ENCODE data around the gene CRB2. TPM values are rescaled to one million over a fixed set of nuclear protein-coding genes. Genes with fewer than 3 reads are reported as not detected.

The CRB2 gene
- polyA plus RNA-seq, 4 donors: 0.06 to 0.47 TPM; not detected in 2

DNA sequence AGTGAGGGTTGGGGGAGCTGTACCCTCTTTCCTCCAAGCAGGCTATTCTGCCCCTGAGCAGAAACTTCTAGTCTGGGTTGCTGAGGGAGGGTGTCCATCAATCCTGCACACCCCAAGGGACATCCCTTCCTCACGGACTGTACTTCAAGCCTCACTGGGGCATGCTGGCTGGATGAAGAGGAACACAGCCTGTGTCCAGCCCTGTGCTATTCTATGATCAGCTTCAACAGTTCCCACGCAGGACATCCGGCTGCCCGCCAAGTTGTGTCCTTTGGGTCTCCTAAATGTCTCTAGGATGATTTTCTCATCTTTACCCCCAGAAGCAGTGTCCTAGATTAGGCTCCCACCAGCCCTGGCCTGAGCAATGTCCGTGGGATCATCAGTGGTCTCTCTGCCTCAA lies 68.1 kb downstream of the CRB2 start:
- no peaks in the 10 kb centered on the region for H3K27me3 ChIP-seq (ENCODE audit: control insufficient read depth in 3 of 3, insufficient read depth in 3 of 3, low read length in 3 of 3)
- H3K36me3 ChIP-seq (ENCODE audit: control insufficient read depth in 3 of 3, insufficient read depth in 2 of 3, low read depth in 1 of 3, low read length in 3 of 3): peaks cover 6 to 77% (median 16%) of the 10 kb centered on the region in 3 donors
- no peak for DNase-seq

DNA sequence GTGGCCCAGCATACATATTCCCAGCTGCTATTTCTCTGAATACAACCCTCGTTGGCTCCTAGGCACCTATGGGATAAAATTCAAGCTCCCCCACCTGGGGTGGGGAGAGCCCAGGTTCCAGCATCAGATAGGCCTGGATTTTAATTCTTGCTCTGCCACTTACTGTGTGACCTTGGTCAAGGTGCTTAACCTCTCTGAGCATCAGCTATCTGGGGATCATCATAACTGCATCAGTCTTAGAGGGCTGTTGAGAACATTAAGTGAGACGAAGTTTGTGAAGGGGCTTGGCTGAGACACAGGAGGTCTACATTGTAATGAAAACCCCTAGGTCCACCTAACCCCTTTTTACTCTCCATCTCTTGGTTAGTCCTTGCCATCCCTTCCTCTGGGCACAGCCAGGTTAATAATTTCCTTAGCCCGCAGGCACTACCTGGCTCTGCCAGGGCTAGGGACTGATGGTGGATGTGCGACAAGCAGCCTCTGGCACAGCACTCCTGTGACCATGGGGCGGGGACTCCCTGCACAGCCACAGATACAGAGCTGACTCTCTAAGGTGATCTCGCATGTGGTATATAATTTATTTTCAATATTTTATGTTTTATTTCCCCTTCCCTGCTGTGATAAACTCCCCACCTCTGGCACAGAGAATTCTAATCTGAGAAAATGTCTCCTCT lies 68.7 kb downstream of the CRB2 start:
- 85 to 91% (median 90%) methylated on average over 6 of the region's 6 CpGs for WGBS, 3 donors

More for the DNA sequence above, 68.1 kb downstream of the CRB2 start:
- H3K27ac ChIP-seq (ENCODE audit: low read depth in 1 of 3, low read length in 2 of 3): no peak overlapping the region
- H3K9me3 ChIP-seq (ENCODE audit: control insufficient read depth in 2 of 2, insufficient read depth in 1 of 2, low read depth in 1 of 2, low read length in 1 of 2): peaks cover 0 to 2% of the 10 kb centered on the region in 2 donors
- H3K4me3 ChIP-seq (ENCODE audit: low read depth in 1 of 3, low read length in 3 of 3): no peak overlapping the region
- no peak for FAIRE-seq
- no peaks in the 10 kb centered on the region for H3K4me1 ChIP-seq (ENCODE audit: control insufficient read depth in 3 of 3, insufficient read depth in 2 of 3, low read depth in 1 of 3, low read length in 2 of 3)
- 92 to 93% (median 93%) methylated on average over 5 of the region's 5 CpGs for WGBS, 3 donors

DNA sequence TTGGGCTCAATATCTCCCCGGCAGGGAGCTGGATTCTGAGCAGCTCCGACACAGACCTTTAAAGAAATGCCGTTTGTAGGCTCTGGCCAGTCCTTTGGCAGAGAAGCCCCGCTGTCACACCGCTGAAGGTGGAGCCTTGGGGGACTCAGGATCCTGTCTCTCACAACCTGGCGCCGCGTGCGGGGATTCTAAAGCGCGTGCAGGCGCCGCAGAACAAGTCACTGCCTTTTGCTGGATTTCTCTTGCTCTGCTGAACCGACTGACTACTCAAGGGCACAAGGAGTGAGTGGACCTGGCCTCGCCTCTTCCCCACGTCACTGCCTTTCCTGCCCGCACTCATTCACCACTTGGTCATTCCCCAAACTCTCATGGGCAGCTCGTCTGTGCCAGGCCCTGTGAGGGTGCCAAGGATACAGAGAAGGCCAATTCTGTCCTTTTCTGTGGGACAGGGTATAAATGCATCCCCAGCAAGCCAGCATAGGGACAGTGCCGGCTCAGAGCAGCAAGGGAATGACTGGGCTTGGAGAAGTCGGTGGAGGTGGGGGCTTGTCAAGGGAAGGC lies 69.3 kb downstream of the CRB2 start:
- FAIRE-seq (no peak), DNase-seq (no peak)
- no peaks in the 10 kb centered on the region for H3K4me1 ChIP-seq (ENCODE audit: control insufficient read depth in 3 of 3, insufficient read depth in 2 of 3, low read depth in 1 of 3, low read length in 2 of 3)
- no peak overlapping the region for H3K27ac ChIP-seq (ENCODE audit: low read depth in 1 of 3, low read length in 2 of 3)
- no peaks in the 10 kb centered on the region for H3K27me3 ChIP-seq (ENCODE audit: control insufficient read depth in 3 of 3, insufficient read depth in 3 of 3, low read length in 3 of 3)
- H3K36me3 ChIP-seq (ENCODE audit: control insufficient read depth in 3 of 3, insufficient read depth in 2 of 3, low read depth in 1 of 3, low read length in 3 of 3): peaks cover 0 to 67% (median 16%) of the 10 kb centered on the region in 3 donors
- H3K4me3 ChIP-seq (ENCODE audit: low read depth in 1 of 3, low read length in 3 of 3): no peak overlapping the region
- WGBS, 3 donors: 92 to 96% (median 94%) methylated on average over 20 of the region's 20 CpGs
- peaks cover 0 to 4% of the 10 kb centered on the region in 2 donors for H3K9me3 ChIP-seq (ENCODE audit: control insufficient read depth in 2 of 2, insufficient read depth in 1 of 2, low read depth in 1 of 2, low read length in 1 of 2)

More for the DNA sequence above, 68.7 kb downstream of the CRB2 start:
- no peaks in the 10 kb centered on the region for H3K4me1 ChIP-seq (ENCODE audit: control insufficient read depth in 3 of 3, insufficient read depth in 2 of 3, low read depth in 1 of 3, low read length in 2 of 3)
- H3K27me3 ChIP-seq (ENCODE audit: control insufficient read depth in 3 of 3, insufficient read depth in 3 of 3, low read length in 3 of 3): no peaks in the 10 kb centered on the region
- FAIRE-seq (no peak), DNase-seq (no peak)
- H3K9me3 ChIP-seq (ENCODE audit: control insufficient read depth in 2 of 2, insufficient read depth in 1 of 2, low read depth in 1 of 2, low read length in 1 of 2): peaks cover 0 to 4% of the 10 kb centered on the region in 2 donors
- H3K36me3 ChIP-seq (ENCODE audit: control insufficient read depth in 3 of 3, insufficient read depth in 2 of 3, low read depth in 1 of 3, low read length in 3 of 3): peaks cover 6 to 74% (median 16%) of the 10 kb centered on the region in 3 donors
- H3K27ac ChIP-seq (ENCODE audit: low read depth in 1 of 3, low read length in 2 of 3): no peak overlapping the region
- no peak overlapping the region for H3K4me3 ChIP-seq (ENCODE audit: low read depth in 1 of 3, low read length in 3 of 3)

DNA sequence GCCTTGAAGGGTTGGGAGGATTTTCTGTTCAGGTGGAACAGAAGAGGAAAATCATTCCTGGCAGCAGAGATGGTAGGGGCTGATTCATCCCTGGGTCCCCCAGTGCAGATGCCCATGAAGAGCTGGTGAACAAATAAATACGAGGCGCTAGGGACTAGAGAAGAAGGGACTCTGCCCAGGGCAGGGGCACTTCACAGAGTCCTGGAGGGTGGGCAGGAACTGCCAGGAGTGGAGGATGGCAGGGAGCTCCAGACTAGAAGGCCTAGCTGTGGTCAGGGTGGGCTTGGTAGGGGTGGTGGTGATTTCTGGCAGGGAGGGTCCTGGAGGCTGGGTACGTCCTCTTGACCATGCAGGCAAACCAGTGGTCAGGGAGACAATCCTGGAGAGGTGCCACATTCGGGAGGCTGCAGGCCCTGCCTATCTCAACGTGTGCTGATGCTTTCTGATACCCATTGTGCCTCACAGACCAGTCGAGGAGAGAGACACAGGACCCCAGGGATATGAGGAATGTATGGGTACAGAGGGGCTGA lies 69.9 kb downstream of the CRB2 start:
- DNase-seq (no peak), FAIRE-seq (no peak)
- Histone ChIP-seq H3K27me3 (ENCODE audit: control insufficient read depth in 3 of 3, insufficient read depth in 3 of 3, low read length in 3 of 3) (no peaks in the 10 kb centered on the region), H3K4me1 (ENCODE audit: control insufficient read depth in 3 of 3, insufficient read depth in 2 of 3, low read depth in 1 of 3, low read length in 2 of 3) (no peaks in the 10 kb centered on the region), H3K9me3 (ENCODE audit: control insufficient read depth in 2 of 2, insufficient read depth in 1 of 2, low read depth in 1 of 2, low read length in 1 of 2) (peaks cover 0 to 4% of the 10 kb centered on the region in 2 donors), H3K36me3 (ENCODE audit: control insufficient read depth in 3 of 3, insufficient read depth in 2 of 3, low read depth in 1 of 3, low read length in 3 of 3) (peaks cover 0 to 67% (median 16%) of the 10 kb centered on the region in 3 donors), H3K4me3 (ENCODE audit: low read depth in 1 of 3, low read length in 3 of 3) (no peak overlapping the region), H3K27ac (ENCODE audit: low read depth in 1 of 3, low read length in 2 of 3) (no peak overlapping the region)
- 84 to 92% (median 90%) methylated on average over 6 of the region's 6 CpGs for WGBS, 3 donors

DNA sequence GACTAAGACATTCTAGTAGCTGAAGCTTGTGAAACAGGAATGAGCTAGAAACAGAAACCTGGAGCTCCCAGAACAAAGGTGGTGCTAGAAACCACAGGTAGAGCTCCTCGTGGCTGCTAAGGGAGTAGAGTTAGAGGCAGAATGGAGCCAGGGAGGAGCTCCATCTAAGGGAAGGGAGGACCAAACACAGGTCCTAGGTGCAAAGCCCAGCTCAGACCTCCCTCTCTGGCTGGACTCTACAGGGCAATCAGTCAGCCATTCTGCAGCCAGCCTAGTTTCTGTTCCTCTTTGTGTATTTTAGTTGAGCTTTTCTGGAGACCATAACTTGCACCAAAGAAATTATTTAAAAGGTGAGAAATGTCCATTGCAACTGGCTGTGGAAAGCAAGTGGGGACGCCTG lies 70.4 kb downstream of the CRB2 start:
- WGBS, 3 donors: 54 to 68% (median 66%) methylated on average over 2 of the region's 2 CpGs
- Histone ChIP-seq H3K27me3 (ENCODE audit: control insufficient read depth in 3 of 3, insufficient read depth in 3 of 3, low read length in 3 of 3) (no peaks in the 10 kb centered on the region), H3K4me3 (ENCODE audit: low read depth in 1 of 3, low read length in 3 of 3) (no peak overlapping the region), H3K36me3 (ENCODE audit: control insufficient read depth in 3 of 3, insufficient read depth in 2 of 3, low read depth in 1 of 3, low read length in 3 of 3) (peaks cover 0 to 65% (median 14%) of the 10 kb centered on the region in 3 donors), H3K27ac (ENCODE audit: low read depth in 1 of 3, low read length in 2 of 3) (no peak overlapping the region), H3K4me1 (ENCODE audit: control insufficient read depth in 3 of 3, insufficient read depth in 2 of 3, low read depth in 1 of 3, low read length in 2 of 3) (no peaks in the 10 kb centered on the region), H3K9me3 (ENCODE audit: control insufficient read depth in 2 of 2, insufficient read depth in 1 of 2, low read depth in 1 of 2, low read length in 1 of 2) (peaks cover 0 to 4% of the 10 kb centered on the region in 2 donors)
- FAIRE-seq: no peak
- DNase-seq: peak in 1 of 2 donors; percentile 11

Other genes with a start within 250 kb of the CRB2 start
- 10 to 100 TPM; 13.8 to 26.6 (median 23.0) TPM for gene STRBP, start 87.6 kb upstream of the CRB2 start, polyA plus RNA-seq

Measured in small intestine (tissue), 7 donors.